G401 (cell line): ENCODE data around the gene ACBD5. TPM values are rescaled to one million over a fixed set of nuclear protein-coding genes. Genes with fewer than 3 reads are reported as not detected.
"Not testable (repeated sequence)": the region's sequence is repeated elsewhere in the genome, so short reads cannot be mapped to it uniquely, and the experiment has no call there.

Experiments
- DNase-seq: peaks from one replicate; pipeline ENCODE4 v3.0.0-alpha.2; 2015; ENCODE audit warnings: low spot score
- in situ Hi-C: cut with HindIII; loops from 2 replicates; pipeline ENCODE4 v1.10.0; 2016; ENCODE audit warnings: low sequenced_read_pairs, mixed read lengths
- total RNA-seq: library from RNA; depleted of rRNA; stranded (reverse); fragments of >200 nt; shearing (Covaris generic); gene quantifications from 2 replicates; pipeline ENCODE4 v1.2.3, GENCODE V29; 2014; rRNA removed

ACBD5 gene, protein sequence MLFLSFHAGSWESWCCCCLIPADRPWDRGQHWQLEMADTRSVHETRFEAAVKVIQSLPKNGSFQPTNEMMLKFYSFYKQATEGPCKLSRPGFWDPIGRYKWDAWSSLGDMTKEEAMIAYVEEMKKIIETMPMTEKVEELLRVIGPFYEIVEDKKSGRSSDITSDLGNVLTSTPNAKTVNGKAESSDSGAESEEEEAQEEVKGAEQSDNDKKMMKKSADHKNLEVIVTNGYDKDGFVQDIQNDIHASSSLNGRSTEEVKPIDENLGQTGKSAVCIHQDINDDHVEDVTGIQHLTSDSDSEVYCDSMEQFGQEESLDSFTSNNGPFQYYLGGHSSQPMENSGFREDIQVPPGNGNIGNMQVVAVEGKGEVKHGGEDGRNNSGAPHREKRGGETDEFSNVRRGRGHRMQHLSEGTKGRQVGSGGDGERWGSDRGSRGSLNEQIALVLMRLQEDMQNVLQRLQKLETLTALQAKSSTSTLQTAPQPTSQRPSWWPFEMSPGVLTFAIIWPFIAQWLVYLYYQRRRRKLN
- 17.6 and 18.6 TPM in 2 replicates for total RNA-seq

DNA sequence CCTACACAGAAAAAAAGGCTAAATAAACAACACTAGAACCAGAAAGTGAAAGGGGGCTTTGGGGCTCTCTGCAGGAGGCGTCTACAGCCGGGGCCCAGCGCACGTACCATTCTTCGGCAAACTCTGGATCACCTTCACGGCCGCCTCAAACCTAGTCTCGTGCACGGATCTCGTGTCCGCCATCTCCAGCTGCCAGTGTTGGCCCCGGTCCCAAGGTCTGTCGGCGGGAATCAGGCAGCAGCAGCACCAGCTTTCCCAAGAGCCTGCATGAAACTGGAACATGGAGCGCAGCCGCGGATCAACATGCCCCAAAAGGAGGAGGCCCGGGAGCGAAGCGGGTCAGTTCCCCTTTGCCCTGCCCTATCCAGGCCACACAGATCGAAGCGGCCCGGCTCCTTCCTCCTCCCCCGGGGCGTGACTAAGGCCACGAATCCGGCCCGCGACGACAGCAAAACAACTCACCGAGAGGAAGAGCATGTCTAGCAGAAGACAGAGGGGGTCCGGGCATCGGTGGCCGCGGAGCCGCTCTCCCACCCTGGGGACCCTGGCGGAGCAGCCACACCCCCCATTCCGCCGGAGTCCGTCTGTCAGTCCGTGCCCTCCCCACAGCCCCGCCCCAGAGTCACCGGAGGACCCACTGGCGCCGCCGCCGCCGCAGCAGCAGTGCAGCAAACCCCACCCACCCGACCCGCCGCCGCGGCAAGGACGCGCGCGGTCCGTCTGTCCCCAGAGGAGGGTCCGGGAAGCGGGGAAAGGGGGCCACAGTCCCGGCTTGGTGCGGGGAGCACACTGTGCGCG lies at the start of gene ACBD5:
TSS of gene ACBD5 (minus strand) at position 586 of the 798 bp plus-strand sequence. CDS start at position 477, 109 bp downstream.
- in situ Hi-C loops: no loop called here
- DNase-seq: peak; percentile 80

DNA sequence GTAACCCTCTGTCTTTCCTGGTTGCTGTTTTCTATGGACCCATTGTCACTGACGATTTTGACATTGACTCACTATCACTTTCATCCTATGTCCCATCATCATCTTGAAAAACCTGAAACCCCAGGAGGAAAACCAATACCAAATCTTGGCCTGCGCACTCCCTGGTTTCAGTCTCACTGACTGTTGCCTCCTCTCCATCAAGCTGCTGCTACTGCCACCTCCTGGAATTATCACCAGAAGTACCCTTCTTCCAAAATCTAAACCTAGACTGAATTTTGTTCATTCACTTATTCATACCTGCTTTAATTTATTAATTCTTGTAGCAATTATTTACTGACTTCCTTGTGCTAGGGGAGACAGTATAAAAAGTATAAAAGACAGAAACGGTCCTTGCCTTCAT lies 44.5 kb upstream of the ACBD5 start:
- DNase-seq: peak; percentile 2
- in situ Hi-C loops: no loop called here

DNA sequence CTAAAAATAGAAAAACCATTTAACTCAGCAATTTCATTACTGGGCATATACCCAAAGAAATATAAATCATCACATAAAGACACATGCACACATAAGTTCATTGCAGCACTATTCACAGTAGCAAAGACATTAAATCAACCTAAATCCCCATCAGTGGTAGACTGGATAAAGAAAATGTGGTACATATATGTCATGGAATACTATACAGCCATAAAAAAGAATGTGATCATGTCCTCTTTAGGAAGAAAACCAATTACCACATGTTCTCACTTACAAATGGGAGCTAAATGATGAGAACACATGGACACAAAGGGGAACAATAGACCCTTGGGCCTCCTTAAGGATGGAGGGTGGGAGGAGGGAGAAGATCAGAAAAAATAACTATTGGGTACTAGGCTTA lies 36.0 kb upstream of the ACBD5 start:
- no peak for DNase-seq
- in situ Hi-C loops: no loop called here

DNA sequence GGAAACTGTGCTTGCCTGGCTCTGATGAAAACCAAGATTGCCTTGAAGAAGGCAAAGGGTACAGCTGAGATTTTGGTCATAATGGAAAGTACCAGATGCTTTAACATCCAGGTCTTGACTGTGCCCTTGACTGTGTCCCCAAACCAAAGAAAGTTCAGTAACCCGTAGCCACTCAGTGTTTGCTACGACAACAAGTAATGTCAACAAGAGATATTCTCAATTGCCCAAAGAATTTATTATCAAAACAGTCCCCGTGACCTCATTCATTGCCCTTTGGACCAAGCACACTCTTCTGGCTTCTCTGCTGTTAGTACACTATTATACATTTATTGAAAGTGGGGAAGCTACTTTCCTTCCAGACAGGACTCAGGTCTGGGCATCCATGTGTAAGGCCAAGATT lies 25.4 kb upstream of the ACBD5 start:
- in situ Hi-C loops: not testable (repeated sequence)

DNA sequence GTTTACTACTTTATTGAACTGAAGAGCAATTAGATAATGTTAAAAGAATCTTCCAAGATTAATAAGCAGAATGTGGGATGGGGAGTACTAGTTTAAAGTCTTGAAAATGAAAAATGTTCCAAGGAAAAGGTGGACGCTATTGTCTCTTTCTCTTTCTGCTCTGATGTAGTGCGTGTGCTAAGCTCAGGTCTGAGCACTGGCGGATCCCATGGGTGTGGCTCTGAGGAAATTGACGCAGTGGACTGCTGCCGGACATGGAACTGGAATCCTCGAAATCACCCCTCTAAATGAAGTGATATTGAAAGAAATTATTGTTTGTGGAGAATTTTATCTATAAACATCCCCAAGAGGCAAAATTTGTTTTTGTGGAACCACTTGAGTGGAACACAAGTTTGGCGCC lies 22.2 kb upstream of the ACBD5 start:
- DNase-seq, in situ Hi-C loops: not testable (repeated sequence)

More for the DNA sequence above, 25.4 kb upstream of the ACBD5 start:
- DNase-seq: not testable (repeated sequence)

DNA sequence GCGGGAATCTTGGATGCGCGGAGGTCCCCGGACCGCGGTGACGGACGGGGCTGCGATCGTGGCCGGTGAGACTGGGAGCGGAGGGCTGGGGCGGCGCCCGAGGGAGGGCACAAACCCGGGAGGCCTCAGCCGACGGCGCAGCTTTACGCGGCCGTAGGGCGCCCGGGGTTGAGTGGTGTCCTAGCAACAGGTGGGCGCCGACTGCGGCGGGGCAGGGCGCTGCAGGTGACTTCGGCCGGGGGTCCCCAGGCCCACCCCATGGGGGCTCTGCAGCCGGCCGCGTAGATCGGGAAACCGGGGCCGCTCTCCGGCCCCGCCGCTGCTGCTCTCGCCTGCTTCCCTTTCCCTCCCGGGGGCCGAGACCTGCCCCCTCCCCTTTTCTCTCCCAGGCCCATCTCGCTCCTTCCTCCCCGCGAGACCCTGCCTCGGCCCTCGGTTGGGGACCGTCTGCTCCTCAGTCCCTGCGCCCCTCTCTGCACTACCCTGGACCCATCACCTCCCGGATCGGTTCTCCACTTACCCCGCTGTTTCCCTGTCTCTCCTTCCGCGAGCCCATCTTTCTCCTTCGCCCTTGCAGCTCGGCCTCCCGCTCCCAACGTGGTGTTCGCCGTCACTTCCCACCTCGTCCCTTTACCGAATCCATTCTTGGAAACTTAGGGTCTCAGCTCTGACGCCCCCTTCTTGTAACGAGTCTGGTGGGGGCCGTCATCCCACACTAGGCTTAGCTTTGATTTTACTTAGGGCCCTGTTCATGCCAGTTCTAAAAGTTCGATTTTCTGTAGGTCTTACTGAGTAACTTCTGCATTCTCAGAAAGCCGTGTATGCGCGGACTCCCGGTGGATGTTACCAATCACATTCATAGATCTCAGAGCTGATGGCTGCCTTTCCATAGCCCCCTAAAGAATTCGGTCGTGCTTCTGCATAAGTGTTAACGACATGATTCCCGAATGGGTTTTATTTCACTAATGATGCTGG lies 18.5 kb upstream of the ACBD5 start:
- no peak for DNase-seq
- in situ Hi-C loops: no loop called here

DNA sequence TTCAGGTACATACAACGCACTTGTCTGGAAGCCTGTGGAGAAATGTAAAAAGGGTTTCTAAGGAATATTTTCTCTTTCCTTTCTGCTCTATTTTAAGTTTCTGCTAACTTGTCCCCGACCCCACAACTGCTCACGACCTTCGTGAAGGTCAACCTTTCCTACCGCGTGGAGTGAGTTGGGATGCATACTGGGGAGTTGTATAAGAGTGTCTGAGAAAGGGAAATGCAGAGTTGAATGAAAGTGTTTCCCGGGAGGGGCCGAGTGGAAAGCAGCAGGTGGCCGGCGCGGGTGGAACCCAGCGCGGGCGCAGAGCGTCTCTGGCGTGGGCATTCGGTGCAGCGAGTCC lies 17.9 kb upstream of the ACBD5 start:
- no peak for DNase-seq
- in situ Hi-C loops: no loop called here

DNA sequence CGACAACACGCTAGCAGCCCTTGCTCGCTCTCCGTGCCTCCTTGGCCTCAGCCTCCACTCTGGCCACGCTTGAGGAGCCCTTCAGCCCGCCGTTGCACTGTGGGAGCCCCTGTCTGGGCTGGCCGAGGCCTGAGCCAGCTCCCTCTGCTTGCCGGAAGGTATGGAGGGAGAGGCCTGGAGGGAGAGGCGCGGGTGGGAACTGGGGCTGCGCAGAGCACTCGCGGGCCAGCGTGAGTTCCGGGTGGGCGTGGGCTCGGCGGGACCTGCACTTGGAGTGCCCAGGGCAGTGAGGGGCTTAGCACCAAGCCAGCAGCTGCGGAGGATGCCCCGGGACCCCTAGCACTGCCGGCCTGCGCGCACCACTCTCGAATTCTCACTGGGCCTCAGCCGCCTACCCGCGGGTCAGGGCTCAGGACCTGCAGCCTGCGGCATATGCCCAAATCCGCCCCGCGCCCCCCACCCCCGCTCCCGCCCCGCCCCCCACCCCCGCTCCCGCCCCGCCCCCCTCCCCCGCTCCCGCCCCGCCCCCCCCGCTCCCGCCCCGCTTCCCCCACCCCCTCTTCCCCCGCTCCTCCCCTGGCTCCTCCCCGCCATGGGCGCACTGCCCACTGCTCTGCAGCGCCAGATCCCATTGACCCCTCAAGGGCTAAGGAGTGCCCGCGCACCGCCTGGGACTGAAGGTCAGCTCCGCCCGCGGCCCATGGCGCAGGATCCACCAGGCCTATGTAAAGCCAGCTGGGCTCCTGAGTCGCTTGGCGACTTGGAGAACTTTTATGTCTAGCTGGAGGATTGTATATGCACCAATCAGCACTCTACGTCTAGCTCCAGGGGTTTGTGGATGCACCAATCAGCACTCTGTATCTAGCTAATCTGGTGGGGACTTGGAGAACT lies 15.9 kb upstream of the ACBD5 start:
- DNase-seq: no peak

DNA sequence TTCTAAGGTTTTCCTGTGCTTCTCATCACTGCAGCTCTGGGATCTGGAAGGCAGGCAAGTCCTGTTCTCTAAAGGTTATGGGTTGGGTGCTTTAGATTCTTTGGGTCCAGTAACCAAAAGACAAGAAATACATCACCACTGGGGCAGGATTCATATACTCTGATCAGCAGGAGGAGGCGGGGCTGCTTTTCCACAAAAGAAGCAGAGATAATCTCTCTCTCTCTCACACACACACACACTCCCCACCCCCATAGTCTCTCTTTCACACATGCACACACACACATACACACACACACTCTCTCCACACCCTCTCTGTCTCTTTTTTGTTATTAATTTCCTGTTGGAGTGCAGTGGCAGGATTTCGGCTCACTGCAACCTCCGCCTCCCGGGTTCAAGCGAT lies 13.0 kb upstream of the ACBD5 start:
- no peak for DNase-seq
- in situ Hi-C loops: no loop called here

More for the DNA sequence above, 15.9 kb upstream of the ACBD5 start:
- in situ Hi-C loops: no loop called here

DNA sequence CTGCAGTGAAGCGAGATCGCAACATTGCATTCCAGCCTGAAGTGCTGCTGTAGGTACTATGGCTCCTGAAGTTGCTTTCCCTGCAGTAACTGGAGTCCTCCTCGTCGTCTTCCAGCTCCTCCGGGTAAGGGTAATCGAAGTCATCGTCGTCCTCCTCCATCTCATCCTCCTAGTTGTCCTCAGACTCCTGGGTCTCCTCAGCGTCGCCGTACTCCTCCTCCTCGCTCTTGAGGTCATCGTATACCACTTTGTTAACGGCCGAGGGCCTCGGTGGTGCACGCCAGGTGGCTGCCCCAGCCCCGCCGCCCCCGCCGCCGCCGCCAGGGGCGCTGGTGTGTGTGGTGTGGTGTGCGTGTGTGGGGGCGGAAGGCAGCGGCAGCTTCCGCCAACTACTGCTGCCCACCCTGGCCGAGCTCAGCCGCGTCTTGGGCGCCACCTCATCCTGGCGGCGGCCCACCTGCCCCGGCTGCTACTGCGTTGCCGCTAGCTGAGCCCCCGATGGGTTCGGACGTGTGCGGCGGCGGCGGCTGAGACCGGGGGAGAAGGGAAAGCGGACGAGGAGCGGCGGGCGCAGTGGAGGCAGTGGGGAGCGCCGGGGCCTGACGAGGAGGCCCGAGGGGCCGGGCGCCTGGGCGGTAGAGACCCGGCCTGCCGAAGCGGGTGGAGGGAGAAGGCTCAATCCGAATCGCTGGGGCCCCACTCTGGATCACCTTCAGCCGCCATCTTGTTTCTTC lies 11.8 kb upstream of the ACBD5 start:
- in situ Hi-C loops: no loop called here
- no peak for DNase-seq

DNA sequence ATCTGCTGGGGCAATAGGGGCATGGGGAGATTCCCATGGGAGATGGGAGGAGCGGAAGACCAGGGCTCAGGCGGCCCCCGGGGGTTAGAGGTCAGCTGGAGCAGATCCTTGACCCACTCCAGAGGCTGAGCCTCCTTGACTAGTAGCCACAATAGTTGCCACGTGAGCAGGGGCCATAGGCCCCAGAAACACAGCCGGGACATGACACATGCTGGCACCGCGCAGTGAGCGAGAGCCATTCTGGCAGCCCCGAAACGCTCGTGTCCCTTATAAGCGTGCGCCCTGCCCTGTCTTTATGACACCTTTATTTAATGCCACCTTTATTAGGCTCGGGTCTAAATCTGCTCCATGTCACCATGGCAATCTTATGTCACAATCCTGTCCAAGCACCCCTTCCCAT lies 11.0 kb upstream of the ACBD5 start:
- no peak for DNase-seq
- in situ Hi-C loops: no loop called here

DNA sequence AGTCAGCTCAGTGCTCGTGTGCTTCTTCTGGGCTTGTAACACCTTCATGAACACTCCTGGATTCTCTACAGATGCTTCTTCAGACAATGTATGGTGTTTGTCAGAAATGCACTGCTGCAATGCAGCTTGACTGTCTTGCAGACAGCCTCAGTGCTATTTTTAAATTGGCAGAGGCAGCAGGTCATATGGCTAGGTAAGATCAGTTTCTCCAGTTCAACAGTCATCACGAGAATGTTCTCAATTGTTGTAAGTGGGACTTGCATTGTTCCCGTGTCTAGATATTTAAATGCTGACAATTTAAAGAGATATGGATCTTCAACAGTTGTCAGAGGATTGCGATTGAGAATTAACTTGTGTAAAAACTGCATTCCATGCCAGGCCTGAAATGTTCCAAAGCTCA lies 7.6 kb upstream of the ACBD5 start:
- in situ Hi-C loops: no loop called here

DNA sequence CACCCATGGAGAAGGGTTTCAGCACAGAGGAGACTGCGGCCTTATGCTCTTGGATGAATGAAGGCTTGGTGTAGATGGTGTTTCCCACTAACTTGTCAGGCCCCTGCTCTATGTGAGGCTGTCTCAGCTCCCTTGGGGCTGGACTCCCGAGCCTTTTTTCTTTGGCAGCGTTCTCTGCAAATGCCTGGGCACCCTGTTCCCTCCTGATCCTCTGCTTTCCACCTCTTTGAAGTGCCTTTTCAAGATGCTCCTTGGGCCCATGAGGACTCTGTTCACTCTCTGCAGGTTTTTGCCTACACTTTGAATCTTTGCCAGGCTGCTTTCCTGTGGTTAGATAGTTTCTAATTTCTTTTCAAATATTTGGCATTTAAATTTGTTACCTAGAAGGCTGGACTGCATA lies 6.8 kb upstream of the ACBD5 start:
- in situ Hi-C loops: no loop called here

More for the DNA sequence above, 7.6 kb upstream of the ACBD5 start:
- no peak for DNase-seq

DNA sequence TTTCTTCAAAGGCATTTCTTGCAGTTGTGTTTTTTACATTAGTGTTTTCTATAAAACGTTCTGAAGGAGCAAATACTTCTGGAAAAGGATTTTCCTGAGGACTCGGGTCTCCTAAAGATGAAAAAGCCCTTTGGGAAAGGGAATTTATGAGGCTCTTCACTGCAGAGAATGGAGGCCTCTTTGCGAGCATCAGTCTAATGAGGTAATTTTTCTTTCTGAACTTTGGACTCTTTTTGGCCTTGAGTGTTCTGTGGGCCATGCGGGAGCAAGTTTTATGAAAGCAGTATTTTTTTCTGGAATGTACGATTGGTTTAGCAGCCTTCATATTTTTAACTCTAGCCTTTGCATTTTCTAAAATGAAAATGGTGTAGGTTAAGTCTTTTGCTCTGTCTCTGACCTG lies 6.4 kb upstream of the ACBD5 start:
- no peak for DNase-seq
- in situ Hi-C loops: no loop called here

More for the DNA sequence above, 6.8 kb upstream of the ACBD5 start:
- DNase-seq: no peak

DNA sequence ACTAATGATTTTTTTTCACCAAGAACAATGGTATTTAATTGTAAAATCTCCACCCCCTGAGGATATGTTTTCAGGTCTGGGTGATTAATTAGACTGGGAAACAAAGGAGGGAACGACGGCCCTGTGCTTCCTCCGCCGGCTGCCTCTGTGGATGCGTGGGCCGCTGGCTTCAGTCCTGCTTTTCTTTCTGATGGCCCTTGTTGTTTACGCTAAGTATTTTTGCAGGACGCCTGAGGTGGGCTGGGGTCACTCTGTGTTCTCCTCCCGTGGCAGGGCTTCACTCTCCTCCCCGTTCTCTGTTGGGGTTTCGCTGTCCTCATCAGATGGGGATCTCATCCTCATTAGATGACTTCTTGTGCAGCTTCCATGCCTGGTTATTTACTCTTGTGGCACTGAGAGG lies 5.2 kb upstream of the ACBD5 start:
- in situ Hi-C loops: no loop called here

DNA sequence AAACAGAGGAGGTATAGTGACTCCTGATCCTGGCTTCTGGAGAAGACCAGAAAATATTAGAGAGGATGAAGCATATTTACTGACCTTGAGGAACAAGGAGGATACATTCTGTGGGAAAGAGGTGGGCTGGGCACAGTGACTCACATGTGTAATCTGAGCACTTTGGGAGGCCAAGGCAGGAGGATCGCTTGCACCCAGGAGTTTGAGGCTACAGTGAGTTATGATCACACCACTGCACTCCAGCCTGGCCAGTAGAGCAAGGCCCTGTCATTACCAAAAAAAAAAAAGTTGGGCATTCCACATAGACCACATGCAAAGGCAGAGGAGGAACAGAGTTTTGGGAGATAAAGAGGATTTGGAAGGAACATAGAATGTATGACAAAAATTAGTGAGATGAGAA lies 4.4 kb upstream of the ACBD5 start:
- in situ Hi-C loops: no loop called here
- DNase-seq: no peak

More for the DNA sequence above, 5.2 kb upstream of the ACBD5 start:
- DNase-seq: no peak

DNA sequence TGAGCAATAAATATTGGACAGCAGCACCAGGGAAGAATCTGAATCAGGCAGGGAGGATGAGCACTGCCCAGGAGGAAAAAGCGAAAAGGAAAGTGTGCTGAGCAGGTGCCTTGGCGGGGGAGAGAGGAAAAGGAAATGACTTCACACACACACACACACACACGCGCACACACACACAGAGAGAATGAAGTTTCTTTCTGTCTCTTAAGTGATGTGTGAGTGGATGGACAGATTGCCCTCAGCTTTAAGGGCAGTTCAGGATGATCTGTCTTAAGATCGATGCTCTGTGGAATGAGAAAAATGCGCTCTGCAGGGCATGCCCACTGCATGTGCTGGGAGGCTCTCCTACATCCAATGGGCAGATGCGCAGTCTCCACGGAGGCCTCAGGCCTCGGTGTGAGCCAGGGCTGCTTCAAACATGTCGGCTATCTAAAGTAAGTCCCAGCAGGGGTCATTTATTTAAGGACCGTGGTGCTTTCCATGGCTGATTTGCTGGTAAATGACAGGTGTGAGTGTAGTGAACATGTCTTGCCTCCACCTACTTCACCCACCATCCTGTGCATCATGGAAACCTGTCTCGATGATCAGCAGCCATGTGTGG lies 2.5 kb upstream of the ACBD5 start:
- DNase-seq: peak; percentile 91
- in situ Hi-C loops: no loop called here
